Progenitor cell of endocrine pancreas (in vitro differentiated cells): ENCODE measurements around the gene ADGRG3. TPM values are rescaled to one million over a fixed set of nuclear protein-coding genes. Genes with fewer than 3 reads are reported as not detected.

ENCODE experiments used
- DNase-seq: peaks from one replicate; pipeline ENCODE4 v3.0.0; 2021; ENCODE audit warnings: low spot score; ENCODE audit not compliant: unreplicated experiment
- H3K27ac Mint-ChIP-seq: 2 replicates; pipeline ENCODE4 v1.8.0; 2021; ENCODE audit warnings: mild to moderate bottlenecking, moderate library complexity, mixed read lengths
- H3K27me3 Mint-ChIP-seq: 2 replicates; pipeline ENCODE4 v1.8.0; 2021; ENCODE audit warnings: mixed read lengths
- H3K36me3 Mint-ChIP-seq: 2 replicates; pipeline ENCODE4 v1.8.0; 2022; ENCODE audit warnings: mixed read lengths; ENCODE audit not compliant: insufficient read depth
- H3K4me1 Mint-ChIP-seq: 2 replicates; pipeline ENCODE4 v1.8.0; 2021; ENCODE audit warnings: low read depth, mixed read lengths
- H3K4me3 Mint-ChIP-seq: 2 replicates; pipeline ENCODE4 v1.8.0; 2021; ENCODE audit warnings: low read depth, mild to moderate bottlenecking, moderate library complexity, mixed read lengths
- H3K9me3 Mint-ChIP-seq: 2 replicates; pipeline ENCODE4 v1.8.0; 2021; ENCODE audit warnings: low read depth, mixed read lengths
- total RNA-seq: library from RNA; stranded (reverse); gene quantifications from 2 replicates; pipeline ENCODE4 v1.2.1, GENCODE V29; 2021
- TF ChIP-seq, protein P1 (sequence below): fragments of 200-600 bp; sonication (generic); IDR thresholded peaks from one replicate; pipeline ENCODE4 v1.5.0; 2021; ENCODE audit warnings: antibody characterized with exemption, mild to moderate bottlenecking; ENCODE audit not compliant: unreplicated experiment

Gene ADGRG3
- total RNA-seq, 1 donor from 2014 or later, result not detected

DNA sequence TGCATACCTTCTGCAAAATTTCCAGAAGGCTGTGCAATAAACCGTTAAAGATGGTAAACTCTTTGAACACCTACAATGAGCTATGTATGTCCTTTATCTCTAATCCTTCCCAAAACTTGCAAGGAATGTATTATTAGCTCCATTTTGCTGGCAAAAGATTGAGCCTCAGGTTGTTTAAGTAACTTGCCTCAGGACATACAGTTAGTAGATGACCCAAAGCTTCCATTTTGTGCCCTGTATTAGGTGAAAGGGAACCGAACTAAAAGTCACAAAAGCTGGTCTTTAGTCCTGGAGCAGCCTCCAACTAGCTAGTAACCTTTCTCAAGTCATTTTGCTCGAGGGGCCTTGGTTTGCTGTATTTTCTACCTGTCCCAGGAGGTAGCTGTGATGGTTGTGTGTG lies 4.3 kb downstream of the ADGRG3 start:
- Mint-ChIP-seq H3K27ac (no peak overlapping the region), H3K36me3 (no peaks in the 10 kb centered on the region), H3K27me3 (peaks cover 7% of the 10 kb centered on the region), H3K4me3 (no peak overlapping the region), H3K4me1 (peaks cover 9% of the 10 kb centered on the region), H3K9me3 (no peaks in the 10 kb centered on the region)
- no peak for DNase-seq
- TF ChIP-seq, protein P1, sequence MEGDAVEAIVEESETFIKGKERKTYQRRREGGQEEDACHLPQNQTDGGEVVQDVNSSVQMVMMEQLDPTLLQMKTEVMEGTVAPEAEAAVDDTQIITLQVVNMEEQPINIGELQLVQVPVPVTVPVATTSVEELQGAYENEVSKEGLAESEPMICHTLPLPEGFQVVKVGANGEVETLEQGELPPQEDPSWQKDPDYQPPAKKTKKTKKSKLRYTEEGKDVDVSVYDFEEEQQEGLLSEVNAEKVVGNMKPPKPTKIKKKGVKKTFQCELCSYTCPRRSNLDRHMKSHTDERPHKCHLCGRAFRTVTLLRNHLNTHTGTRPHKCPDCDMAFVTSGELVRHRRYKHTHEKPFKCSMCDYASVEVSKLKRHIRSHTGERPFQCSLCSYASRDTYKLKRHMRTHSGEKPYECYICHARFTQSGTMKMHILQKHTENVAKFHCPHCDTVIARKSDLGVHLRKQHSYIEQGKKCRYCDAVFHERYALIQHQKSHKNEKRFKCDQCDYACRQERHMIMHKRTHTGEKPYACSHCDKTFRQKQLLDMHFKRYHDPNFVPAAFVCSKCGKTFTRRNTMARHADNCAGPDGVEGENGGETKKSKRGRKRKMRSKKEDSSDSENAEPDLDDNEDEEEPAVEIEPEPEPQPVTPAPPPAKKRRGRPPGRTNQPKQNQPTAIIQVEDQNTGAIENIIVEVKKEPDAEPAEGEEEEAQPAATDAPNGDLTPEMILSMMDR, result no peak

DNA sequence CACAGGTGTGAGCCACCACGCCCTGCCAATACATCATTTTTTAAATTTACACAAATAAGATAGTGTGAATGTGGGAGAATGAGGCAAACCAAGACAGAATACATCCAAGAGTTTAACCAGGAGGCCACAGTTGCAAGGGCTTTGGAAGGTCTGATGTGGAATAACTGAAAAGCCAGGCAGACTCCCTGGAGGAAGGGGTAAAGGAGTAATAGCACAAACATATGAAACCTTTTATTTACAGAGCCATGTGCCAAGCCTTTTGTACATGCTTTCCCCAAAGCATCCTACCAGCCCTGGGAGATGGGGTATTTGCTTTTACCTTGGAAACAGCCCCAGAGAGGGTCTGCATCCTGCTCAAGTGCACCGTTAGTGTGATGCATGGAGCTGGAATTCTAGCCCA lies 4.7 kb downstream of the ADGRG3 start:
- peaks cover 7% of the 10 kb centered on the region for H3K27me3 Mint-ChIP-seq
- no peaks in the 10 kb centered on the region for H3K36me3 Mint-ChIP-seq
- no peak overlapping the region for H3K27ac Mint-ChIP-seq

DNA sequence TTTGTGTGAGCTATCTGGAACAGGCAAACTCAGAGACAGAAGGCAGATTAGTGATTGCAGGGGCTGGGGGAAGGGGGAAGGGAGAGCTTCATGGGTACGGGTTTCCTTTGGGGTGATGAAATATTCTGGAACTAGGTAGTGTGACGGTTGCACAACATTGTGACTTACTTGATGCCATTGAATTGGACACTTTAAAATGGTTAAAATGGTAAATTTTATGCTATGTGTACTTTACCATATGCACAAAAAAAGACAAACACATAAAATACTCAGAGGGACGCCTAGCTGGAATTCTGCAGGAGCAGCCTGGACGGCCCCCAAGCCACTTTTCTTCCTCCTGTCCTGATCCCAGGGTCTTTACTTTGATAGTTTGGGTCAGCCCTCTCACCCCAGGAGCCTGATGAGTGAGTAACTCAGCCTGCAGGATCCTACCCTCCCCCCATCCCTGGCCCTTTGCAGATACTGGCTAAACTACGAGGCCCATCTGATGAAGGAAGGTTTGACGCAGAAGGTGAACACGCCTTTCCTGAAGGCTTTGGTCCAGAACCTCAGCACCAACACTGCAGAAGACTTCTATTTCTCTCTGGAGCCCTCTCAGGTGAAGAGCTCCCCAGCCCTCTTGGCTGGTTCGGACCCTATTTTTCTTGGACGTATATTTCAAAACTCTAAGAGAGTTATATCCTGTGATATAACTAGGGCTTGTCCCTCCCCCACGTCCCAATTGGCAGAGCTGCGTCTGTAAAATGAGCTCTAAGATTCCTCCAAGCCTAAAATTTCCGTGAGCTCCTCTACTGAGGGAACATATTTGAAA lies 7.8 kb downstream of the ADGRG3 start:
- Mint-ChIP-seq H3K4me1 (peaks cover 10% of the 10 kb centered on the region), H3K9me3 (no peaks in the 10 kb centered on the region), H3K4me3 (no peak overlapping the region), H3K27ac (no peak overlapping the region), H3K27me3 (peaks cover 7% of the 10 kb centered on the region), H3K36me3 (no peaks in the 10 kb centered on the region)
- DNase-seq, result no peak
- TF ChIP-seq, protein P1, result no peak

More for the DNA sequence above, 4.7 kb downstream of the ADGRG3 start:
- no peaks in the 10 kb centered on the region for H3K9me3 Mint-ChIP-seq
- H3K4me3 Mint-ChIP-seq, result no peak overlapping the region
- TF ChIP-seq, protein P1, result no peak
- no peak for DNase-seq
- H3K4me1 Mint-ChIP-seq, result peaks cover 11% of the 10 kb centered on the region

DNA sequence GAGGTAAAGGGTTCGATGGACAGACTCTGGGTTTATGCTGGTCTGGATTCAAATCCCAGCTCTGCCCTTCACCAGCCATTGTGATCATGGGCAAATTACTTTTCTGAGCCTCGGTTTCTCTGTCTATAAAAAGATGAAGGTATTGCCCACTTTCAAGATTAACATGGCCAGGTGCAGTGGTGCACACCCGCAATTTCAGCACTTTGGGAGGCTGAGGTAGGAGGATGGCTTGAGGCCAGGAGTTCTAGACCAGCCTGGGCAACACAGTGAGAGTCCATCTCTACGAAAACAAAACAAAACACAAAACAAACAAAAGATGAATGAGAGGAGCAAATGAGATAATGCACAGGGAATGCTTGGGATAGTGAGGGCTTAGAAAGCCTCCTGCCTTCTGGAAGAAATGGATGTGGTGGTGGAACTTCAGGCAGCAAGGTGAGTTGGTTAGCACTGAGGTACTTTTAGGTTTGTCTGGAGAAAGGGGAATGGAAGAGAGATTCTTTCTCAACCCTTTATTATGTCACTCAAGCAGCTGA lies 8.5 kb downstream of the ADGRG3 start:
- H3K27me3 Mint-ChIP-seq, result peaks cover 7% of the 10 kb centered on the region
- no peaks in the 10 kb centered on the region for H3K36me3 Mint-ChIP-seq
- H3K4me3 Mint-ChIP-seq, result no peak overlapping the region
- TF ChIP-seq, protein P1, result no peak
- peaks cover 10% of the 10 kb centered on the region for H3K4me1 Mint-ChIP-seq
- DNase-seq, result no peak
- H3K27ac Mint-ChIP-seq, result no peak overlapping the region
- H3K9me3 Mint-ChIP-seq, result no peaks in the 10 kb centered on the region

DNA sequence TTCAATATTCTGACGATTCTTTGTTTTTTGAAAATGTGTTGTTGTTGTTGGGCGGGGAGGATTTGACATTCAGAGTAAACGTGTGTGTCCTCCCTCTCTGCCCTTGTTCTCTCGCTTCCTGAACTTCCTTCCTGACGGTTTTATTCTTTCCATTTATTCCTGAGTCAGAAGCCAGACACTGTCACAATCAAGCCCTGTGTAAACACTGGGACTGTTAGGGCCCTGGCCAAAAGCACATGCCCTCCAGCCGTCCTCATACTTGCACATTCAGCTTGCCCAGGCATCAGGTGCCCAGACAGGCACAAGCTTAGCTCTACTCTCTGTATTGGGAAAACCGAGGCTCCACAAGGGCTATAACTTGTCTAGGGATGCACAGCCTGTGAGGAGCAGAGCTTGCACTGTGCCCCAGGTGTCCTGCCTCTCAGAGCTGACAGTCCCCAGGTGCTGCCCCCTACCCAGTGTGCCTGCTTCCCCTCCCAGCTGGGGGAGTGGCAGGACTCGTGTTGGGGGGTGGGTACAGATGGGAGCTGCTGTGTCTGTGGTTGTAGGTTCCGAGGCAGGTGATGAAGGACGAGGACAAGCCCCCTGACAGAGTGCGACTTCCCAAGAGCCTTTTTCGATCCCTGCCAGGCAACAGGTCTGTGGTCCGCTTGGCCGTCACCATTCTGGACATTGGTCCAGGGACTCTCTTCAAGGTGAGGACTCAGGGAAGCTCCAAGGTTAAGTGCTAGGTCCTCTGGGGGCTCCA lies 9.7 kb downstream of the ADGRG3 start:
- Mint-ChIP-seq H3K27ac (no peak overlapping the region), H3K9me3 (no peaks in the 10 kb centered on the region)

More for the DNA sequence above, 9.7 kb downstream of the ADGRG3 start:
- DNase-seq, result no peak
- TF ChIP-seq, protein P1, result no peak
- peaks cover 11% of the 10 kb centered on the region for H3K4me1 Mint-ChIP-seq
- peaks cover 7% of the 10 kb centered on the region for H3K27me3 Mint-ChIP-seq
- no peak overlapping the region for H3K4me3 Mint-ChIP-seq
- no peaks in the 10 kb centered on the region for H3K36me3 Mint-ChIP-seq
